Cardiac muscle cell (in vitro differentiated cells and primary cell): ENCODE data around the gene PIK3CD. TPM values are rescaled to one million over a fixed set of nuclear protein-coding genes. Genes with fewer than 3 reads are reported as not detected.

Source experiments
- DNase-seq, 2 donors: peaks; one replicate each; pipeline versions ENCODE4 v3.0.0 to v3.0.0-alpha.2; 2010 to 2017; ENCODE audit warnings: low read depth in 1 of 2, low spot score in 1 of 2
- H3K27ac ChIP-seq: fragments of 200-600 bp; sonication (generic); 2 replicates; pipeline ENCODE4 v1.5.1; 2016
- H3K27me3 ChIP-seq: fragments of 200-600 bp; sonication (generic); 2 replicates; pipeline ENCODE4 v1.6.0; 2016; ENCODE audit warnings: control low read depth
- H3K36me3 ChIP-seq: fragments of 200-600 bp; sonication (generic); 2 replicates; pipeline ENCODE4 v1.5.1; 2016; ENCODE audit warnings: control low read depth
- H3K4me1 ChIP-seq: fragments of 200-600 bp; sonication (generic); 2 replicates; pipeline ENCODE4 v1.8.1; 2017; ENCODE audit warnings: low read depth, mild to moderate bottlenecking, mixed run types
- H3K4me3 ChIP-seq: fragments of 200-600 bp; sonication (generic); 2 replicates; pipeline ENCODE4 v1.5.1; 2016; ENCODE audit warnings: mild to moderate bottlenecking
- H3K9me3 ChIP-seq: fragments of 200-600 bp; sonication (generic); 2 replicates; pipeline ENCODE4 v1.5.1; 2017; ENCODE audit warnings: low read depth, mild to moderate bottlenecking, control low read depth
- CTCF ChIP-seq: IDR thresholded peaks from 2 replicates; pipeline ENCODE4 v1.5.1; 2012; ENCODE audit warnings: low read depth, mild to moderate bottlenecking, low read length
- polyA plus RNA-seq: library from polyadenylated mRNA; unstranded; fragments of >200 nt; fragmentation: Nextera tagmentation; extraction: Ambion mirVana; gene quantifications from 2 replicates; pipeline ENCODE4 v1.2.1, GENCODE V29; 2016
- total RNA-seq: library from RNA; depleted of rRNA; stranded (reverse); fragments of >200 nt; gene quantifications from 2 replicates; pipeline ENCODE4 v1.2.3, GENCODE V29; 2016

Gene PIK3CD
- total and polyA plus RNA-seq, 2 experiments from 2014 or later = 3.0 to 7.9 TPM

GRCh38 chr1:9633493-9633892, 18.0 kb upstream of the PIK3CD start:
- TF ChIP-seq CTCF = no peak
- no peaks in the 10 kb centered on the region for H3K27me3 ChIP-seq
- no peaks in the 10 kb centered on the region for H3K4me1 ChIP-seq
- H3K36me3 ChIP-seq = no peaks in the 10 kb centered on the region
- no peak overlapping the region for H3K4me3 ChIP-seq
- H3K9me3 ChIP-seq = no peaks in the 10 kb centered on the region
- H3K27ac ChIP-seq = no peak overlapping the region
- DNase-seq = no peak

- no peaks in the 10 kb centered on the region for H3K9me3 ChIP-seq
- no peak for TF ChIP-seq CTCF
- H3K4me3 ChIP-seq = no peak overlapping the region
- no peak for DNase-seq
- no peaks in the 10 kb centered on the region for H3K36me3 ChIP-seq
- H3K4me1 ChIP-seq = no peaks in the 10 kb centered on the region
- no peak overlapping the region for H3K27ac ChIP-seq
- H3K27me3 ChIP-seq = no peaks in the 10 kb centered on the region
These were observed 16.9 kb upstream of the PIK3CD start for GRCh38 chr1:9634582-9634981.

GRCh38 chr1:9639227-9639626, 12.3 kb upstream of the PIK3CD start:
- DNase-seq = no peak
- no peak for TF ChIP-seq CTCF
- no peaks in the 10 kb centered on the region for H3K36me3 ChIP-seq
- no peaks in the 10 kb centered on the region for H3K9me3 ChIP-seq
- H3K27me3 ChIP-seq = peaks cover 4% of the 10 kb centered on the region
- H3K27ac ChIP-seq = no peak overlapping the region
- no peak overlapping the region for H3K4me3 ChIP-seq
- H3K4me1 ChIP-seq = no peaks in the 10 kb centered on the region

GRCh38 chr1:9643351-9644256, 7.9 kb upstream of the PIK3CD start:
- Histone ChIP-seq H3K27ac (no peak overlapping the region), H3K36me3 (no peaks in the 10 kb centered on the region), H3K9me3 (no peaks in the 10 kb centered on the region), H3K4me1 (no peaks in the 10 kb centered on the region), H3K27me3 (peaks cover 15% of the 10 kb centered on the region), H3K4me3 (no peak overlapping the region)
- DNase-seq = no peak
- TF ChIP-seq CTCF = no peak

- Histone ChIP-seq H3K4me3 (no peak overlapping the region), H3K9me3 (no peaks in the 10 kb centered on the region), H3K27me3 (peaks cover 35% of the 10 kb centered on the region), H3K36me3 (no peaks in the 10 kb centered on the region), H3K27ac (no peak overlapping the region), H3K4me1 (no peaks in the 10 kb centered on the region)
- no peak for TF ChIP-seq CTCF
- no peak for DNase-seq
These were observed 5.5 kb upstream of the PIK3CD start for GRCh38 chr1:9646037-9646436.
